ENCODE measurements around the gene DHRS7B. TPM values are rescaled to one million over a fixed set of nuclear protein-coding genes. Genes with fewer than 3 reads are reported as not detected.
A peak's percentile ranks its signal among the peaks of the same experiment; 100 is the strongest.

DHRS7B gene
- total and polyA plus RNA-seq, 11 donors: 20.2 to 45.2 (median 35.7) TPM

DNA sequence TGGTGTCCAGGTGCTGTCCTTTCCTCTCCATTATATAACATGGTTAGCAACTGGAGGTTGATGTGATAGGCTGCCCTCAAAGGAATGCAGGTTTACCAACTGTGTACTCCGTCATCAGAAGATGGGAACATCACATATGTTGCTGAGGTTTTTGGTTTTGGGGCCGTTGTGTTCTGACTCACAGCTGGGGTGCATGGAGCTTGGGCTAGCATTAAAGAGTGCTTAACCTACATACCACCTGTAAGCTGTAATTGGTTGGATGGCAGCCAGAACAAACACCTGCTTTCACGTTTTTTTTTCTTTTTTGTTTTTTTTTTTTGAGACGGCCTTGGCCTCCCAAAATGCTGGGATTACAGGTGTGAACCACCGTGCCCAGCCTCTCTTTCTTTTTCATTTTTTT is 66.3 kb downstream of the DHRS7B start:
- Histone ChIP-seq H3K27ac (no peak overlapping the region), H3K27me3 (no peaks in the 10 kb centered on the region), H3K36me3 (peaks cover 0 to 62% (median 36%) of the 10 kb centered on the region in 9 donors), H3K4me1 (peaks cover 0 to 41% (median 24%) of the 10 kb centered on the region in 12 donors), H3K4me3 (no peak overlapping the region), H3K9me3 (no peaks in the 10 kb centered on the region)
- DNase-seq (no peak), ATAC-seq (no peak)
- WGBS, 4 donors: 83 to 88% (median 85%) methylated on average over 5 of the region's 5 CpGs
- intact Hi-C loops (cut with DNase I): no loop called here
- TF ChIP-seq, protein P1, sequence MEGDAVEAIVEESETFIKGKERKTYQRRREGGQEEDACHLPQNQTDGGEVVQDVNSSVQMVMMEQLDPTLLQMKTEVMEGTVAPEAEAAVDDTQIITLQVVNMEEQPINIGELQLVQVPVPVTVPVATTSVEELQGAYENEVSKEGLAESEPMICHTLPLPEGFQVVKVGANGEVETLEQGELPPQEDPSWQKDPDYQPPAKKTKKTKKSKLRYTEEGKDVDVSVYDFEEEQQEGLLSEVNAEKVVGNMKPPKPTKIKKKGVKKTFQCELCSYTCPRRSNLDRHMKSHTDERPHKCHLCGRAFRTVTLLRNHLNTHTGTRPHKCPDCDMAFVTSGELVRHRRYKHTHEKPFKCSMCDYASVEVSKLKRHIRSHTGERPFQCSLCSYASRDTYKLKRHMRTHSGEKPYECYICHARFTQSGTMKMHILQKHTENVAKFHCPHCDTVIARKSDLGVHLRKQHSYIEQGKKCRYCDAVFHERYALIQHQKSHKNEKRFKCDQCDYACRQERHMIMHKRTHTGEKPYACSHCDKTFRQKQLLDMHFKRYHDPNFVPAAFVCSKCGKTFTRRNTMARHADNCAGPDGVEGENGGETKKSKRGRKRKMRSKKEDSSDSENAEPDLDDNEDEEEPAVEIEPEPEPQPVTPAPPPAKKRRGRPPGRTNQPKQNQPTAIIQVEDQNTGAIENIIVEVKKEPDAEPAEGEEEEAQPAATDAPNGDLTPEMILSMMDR (IDR thresholded peaks at IDR 0.05): no peak
- no peak for TF ChIP-seq POLR2A (IDR thresholded peaks at IDR 0.05)

DNA sequence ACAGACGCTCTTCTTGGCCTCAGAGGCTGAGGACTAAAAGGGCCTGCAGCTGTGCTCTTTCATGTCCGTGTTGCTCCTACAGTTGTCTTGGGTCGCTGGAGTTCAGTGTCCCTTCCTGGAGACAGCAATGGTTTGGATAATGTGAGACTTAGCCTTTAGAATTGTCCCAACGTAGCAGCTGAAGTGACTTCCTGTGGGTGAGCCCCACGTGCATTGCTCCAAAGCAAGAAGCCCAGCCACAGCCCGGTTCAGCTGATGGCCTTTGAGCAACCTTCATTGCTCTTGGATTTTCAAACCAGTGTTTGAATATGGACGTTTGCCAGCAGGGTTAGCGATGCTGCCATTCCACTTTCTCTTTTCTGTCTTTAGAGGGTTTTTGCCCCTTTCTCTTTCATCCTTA is 67.5 kb downstream of the DHRS7B start:
- no peaks in the 10 kb centered on the region for H3K9me3 ChIP-seq
- peaks cover 0 to 45% (median 24%) of the 10 kb centered on the region in 12 donors for H3K4me1 ChIP-seq
- H3K36me3 ChIP-seq: peaks cover 0 to 59% (median 32%) of the 10 kb centered on the region in 9 donors
- ATAC-seq (peak in 2 of 4 donors; percentile 44 to 54), DNase-seq (no peak)
- H3K27ac ChIP-seq: peak overlapping the region in 5 of 12 donors; percentile 46 to 60 (median 49)
- peak overlapping the region in 1 of 12 donors; percentile 22 for H3K4me3 ChIP-seq
- H3K27me3 ChIP-seq: no peaks in the 10 kb centered on the region
- WGBS, 4 donors: 35 to 51% (median 41%) methylated on average over 8 of the region's 8 CpGs
- intact Hi-C loops (cut with DNase I): no loop called here
- no peak for TF ChIP-seq POLR2A (IDR thresholded peaks at IDR 0.05)
- TF ChIP-seq, protein P1 (IDR thresholded peaks at IDR 0.05): no peak

DNA sequence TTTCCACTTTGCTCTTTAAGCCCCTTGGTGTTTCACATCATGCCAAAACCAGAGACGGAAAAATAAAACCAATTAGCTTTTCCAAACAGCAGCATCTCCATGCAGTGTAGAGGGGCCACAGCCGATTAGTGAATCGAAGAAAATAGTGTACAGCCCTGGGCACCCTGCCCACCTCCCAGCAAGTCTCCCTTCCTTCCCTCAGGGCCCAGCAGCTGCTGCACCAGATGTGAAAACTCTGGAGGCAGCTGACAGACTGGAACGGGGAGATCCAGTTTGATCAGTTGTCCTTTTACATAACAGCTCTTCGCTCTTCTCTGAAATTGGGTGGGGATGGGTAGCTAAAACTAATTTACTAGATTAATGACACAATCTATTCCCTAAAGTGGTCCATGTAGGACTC is 67.9 kb downstream of the DHRS7B start:
- Histone ChIP-seq H3K4me1 (peaks cover 0 to 50% (median 28%) of the 10 kb centered on the region in 12 donors), H3K36me3 (peaks cover 0 to 54% (median 29%) of the 10 kb centered on the region in 9 donors), H3K9me3 (no peaks in the 10 kb centered on the region), H3K4me3 (peak overlapping the region in 1 of 12 donors; percentile 22), H3K27me3 (no peaks in the 10 kb centered on the region), H3K27ac (peak overlapping the region in 6 of 12 donors; percentile 25 to 60 (median 52))
- TF ChIP-seq, protein P1 (IDR thresholded peaks at IDR 0.05): no peak
- TF ChIP-seq POLR2A (IDR thresholded peaks at IDR 0.05): no peak
- 55 to 71% (median 67%) methylated on average over 5 of the region's 5 CpGs for WGBS, 4 donors
- ATAC-seq: peak in 3 of 4 donors; percentile 55 to 74 (median 67)
- DNase-seq: peak in 3 of 5 donors; percentile 54 to 77 (median 65)
- intact Hi-C loops (cut with DNase I): no loop called here

DNA sequence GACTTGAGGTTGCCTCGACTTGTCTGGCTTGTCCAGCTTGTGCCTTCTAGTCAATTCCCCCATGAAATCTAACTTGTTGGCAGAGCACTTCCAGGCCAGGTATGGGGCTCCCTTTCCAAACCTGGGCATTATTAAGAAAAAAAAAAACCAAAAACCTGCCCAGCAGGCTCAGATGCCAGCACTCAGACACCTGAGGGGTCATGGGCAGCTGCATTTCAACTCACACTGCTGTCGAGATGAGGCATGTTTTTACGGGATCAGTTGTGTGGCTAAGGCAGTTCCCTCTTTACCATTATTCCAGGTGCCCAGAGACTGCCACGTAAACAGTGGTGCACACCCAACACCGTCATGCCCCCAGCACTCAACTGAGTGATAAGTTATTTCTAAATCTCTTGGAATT is 69.4 kb downstream of the DHRS7B start:
- WGBS, 4 donors: 88 to 94% (median 90%) methylated on average over 5 of the region's 5 CpGs
- ATAC-seq (no peak), DNase-seq (no peak)
- intact Hi-C loops (cut with DNase I): no loop called here
- H3K36me3 ChIP-seq: peaks cover 0 to 45% (median 27%) of the 10 kb centered on the region in 9 donors
- no peaks in the 10 kb centered on the region for H3K9me3 ChIP-seq
- no peak overlapping the region for H3K4me3 ChIP-seq
- TF ChIP-seq, protein P1 (IDR thresholded peaks at IDR 0.05): no peak
- no peak for TF ChIP-seq POLR2A (IDR thresholded peaks at IDR 0.05)
- H3K4me1 ChIP-seq: peaks cover 0 to 57% (median 37%) of the 10 kb centered on the region in 12 donors
- H3K27ac ChIP-seq: no peak overlapping the region
- H3K27me3 ChIP-seq: no peaks in the 10 kb centered on the region

Data from heart left ventricle (tissue), 16 donors.